Endothelial cell of umbilical vein (primary cell): ENCODE results near the gene IL36B. TPM values are rescaled to one million over a fixed set of nuclear protein-coding genes. Genes with fewer than 3 reads are reported as not detected.

Source experiments
- BruUV-seq: library from RNA; stranded (reverse); fragments of 400-500 nt; replicated peaks from 2 replicates; lab custom pipeline; 2021; lab: Mats Ljungman, UMichigan
- CTCF ChIA-PET: fragments of 300-600, 350-600 bp; sonication (Branson Sonifier 250); formaldehyde crosslinking; loops from one replicate; lab custom pipeline; 2021; ENCODE audit warnings: antibody characterized with exemption, inconsistent platforms; lab: Charles Lee
- POLR2A ChIA-PET: fragments of 300-600, 350-600 bp; sonication (Branson Sonifier 250); formaldehyde crosslinking; loops from one replicate; lab custom pipeline; 2021; ENCODE audit warnings: antibody characterized with exemption, inconsistent platforms; lab: Charles Lee
- DNase-seq: peaks from one replicate; pipeline ENCODE4 v3.0.0-alpha.2; 2011; ENCODE audit warnings: low read depth, low spot score
- FAIRE-seq: peaks from 2 replicates; lab custom pipeline; 2011; peaks lifted over from hg19 to GRCh38; lab: Jason Lieb, UNC
- H2AFZ ChIP-seq: 2 replicates; pipeline ENCODE4 v1.6.0; 2012; ENCODE audit warnings: low read depth, low read length, control low read depth, inconsistent platforms
- H3K27ac ChIP-seq: 2 replicates; pipeline ENCODE4 v1.5.1; 2011; ENCODE audit warnings: low read depth, mild to moderate bottlenecking, control low read depth, low read length, moderate library complexity; ENCODE audit not compliant: insufficient read depth
- H3K27me3 ChIP-seq, 2 experiments: 2 replicates each; pipeline versions ENCODE4 v1.6.0 to v1.6.1; 2011; ENCODE audit warnings: low read length in 2 of 2, mixed read lengths in 1 of 2; ENCODE audit not compliant: control insufficient read depth in 2 of 2, insufficient read depth in 2 of 2
- H3K36me3 ChIP-seq, 2 experiments: 2 replicates in 1 of 2; 3 replicates in 1 of 2; pipeline ENCODE4 v1.5.1; 2011; ENCODE audit warnings: low read length in 2 of 2, mild to moderate bottlenecking in 1 of 2, moderate library complexity in 1 of 2; ENCODE audit not compliant: control insufficient read depth in 2 of 2, insufficient read depth in 2 of 2; ENCODE audit errors: extremely low read depth in 1 of 2
- H3K4me1 ChIP-seq: 3 replicates; pipeline ENCODE4 v1.5.1; 2011; ENCODE audit warnings: mild to moderate bottlenecking, low read length; ENCODE audit not compliant: control insufficient read depth, insufficient read depth; ENCODE audit errors: extremely low read depth
- H3K4me2 ChIP-seq: 2 replicates; pipeline ENCODE4 v1.6.1; 2011; ENCODE audit warnings: low read length, control low read depth, mixed read lengths; ENCODE audit not compliant: insufficient read depth
- H3K4me3 ChIP-seq, 3 experiments: fragments of 200-600 bp in 1 of 3; sonication (generic), shearing (Covaris generic) in 1 of 3; replicated peaks in 1 of 3; 2 replicates each; pipeline ENCODE4 v1.5.1; 2011 to 2016; ENCODE audit warnings: control low read depth in 3 of 3, low read length in 3 of 3, mild to moderate bottlenecking in 2 of 3, inconsistent platforms in 1 of 3, low read depth in 1 of 3, moderate library complexity in 1 of 3; ENCODE audit not compliant: insufficient read depth in 1 of 3
- H3K79me2 ChIP-seq: 2 replicates; pipeline ENCODE4 v1.6.0; 2012; ENCODE audit warnings: low read length, inconsistent platforms; ENCODE audit not compliant: control insufficient read depth, insufficient read depth
- H3K9ac ChIP-seq: replicated peaks from 2 replicates; pipeline ENCODE3; 2011; ENCODE audit warnings: low read length, control low read depth; ENCODE audit not compliant: insufficient read depth; ENCODE audit errors: extremely low read depth
- H3K9me1 ChIP-seq: replicated peaks from 3 replicates; pipeline ENCODE4 v1.6.0; 2011; ENCODE audit warnings: mild to moderate bottlenecking, low read length; ENCODE audit not compliant: control insufficient read depth, insufficient read depth; ENCODE audit errors: extremely low read depth
- H3K9me3 ChIP-seq: replicated peaks from 2 replicates; pipeline ENCODE4 v1.5.1; 2012; ENCODE audit warnings: low read length, inconsistent platforms; ENCODE audit not compliant: control insufficient read depth, insufficient read depth
- H4K20me1 ChIP-seq: replicated peaks from 2 replicates; pipeline ENCODE3; 2011; ENCODE audit warnings: mild to moderate bottlenecking, low read length; ENCODE audit not compliant: control insufficient read depth, insufficient read depth; ENCODE audit errors: extremely low read depth
- CTCF ChIP-seq, 2 donors: IDR thresholded peaks; 1 replicate in 1 of 2; 2 replicates in 1 of 2; pipeline ENCODE4 v1.5.1; 2011; ENCODE audit warnings: low read length in 2 of 2, mild to moderate bottlenecking in 2 of 2, moderate library complexity in 2 of 2, control low read depth in 1 of 2, inconsistent platforms in 1 of 2, low read depth in 1 of 2; ENCODE audit not compliant: insufficient read depth in 1 of 2; ENCODE audit errors: extremely low read depth in 1 of 2
- EZH2 ChIP-seq: IDR thresholded peaks from 2 replicates; pipeline ENCODE4 v1.6.1; 2012; ENCODE audit warnings: borderline replicate concordance, low read depth, mild to moderate bottlenecking, moderate library complexity, low read length, inconsistent platforms; ENCODE audit not compliant: severe bottlenecking
- FOS ChIP-seq: IDR thresholded peaks from 2 replicates; pipeline ENCODE4 v1.6.1; 2011; ENCODE audit warnings: mild to moderate bottlenecking, low read length, moderate library complexity, borderline replicate concordance; ENCODE audit not compliant: insufficient read depth
- GATA2 ChIP-seq: IDR thresholded peaks from 2 replicates; pipeline ENCODE4 v1.7.0; 2011; ENCODE audit warnings: low read depth, mild to moderate bottlenecking, moderate library complexity, mixed read lengths, low read length; ENCODE audit not compliant: insufficient read length, insufficient read depth
- JUN ChIP-seq: IDR thresholded peaks from 2 replicates; pipeline ENCODE4 v1.6.1; 2011; ENCODE audit warnings: borderline replicate concordance, low read depth; ENCODE audit not compliant: insufficient read length, insufficient read depth
- MAX ChIP-seq: IDR thresholded peaks from 2 replicates; pipeline ENCODE4 v1.6.1; 2011; ENCODE audit not compliant: insufficient read depth, insufficient read length
- MYC ChIP-seq: IDR thresholded peaks from one replicate; pipeline ENCODE4 v1.6.1; 2011; ENCODE audit warnings: mild to moderate bottlenecking, low read depth, low read length
- POLR2A ChIP-seq: IDR thresholded peaks from 2 replicates; pipeline ENCODE4 v1.6.1; 2012; ENCODE audit warnings: low read depth, mild to moderate bottlenecking, control low read depth, low read length
- POLR2AphosphoS5 ChIP-seq: IDR thresholded peaks from 2 replicates; pipeline ENCODE4 v1.6.1; 2012; ENCODE audit warnings: low read depth, mild to moderate bottlenecking, control low read depth, low read length, moderate library complexity; ENCODE audit not compliant: insufficient read depth
- dilution Hi-C: fragments of 300-500 bp; cut with MboI; formaldehyde crosslinking; loops from one replicate; pipeline ENCODE4 v1.15.0; 2019; ENCODE audit warnings: low sequenced_read_pairs; ENCODE audit not compliant: extremely low pct_ligation_motif_present
- intact Hi-C: fragments of 100-400 bp; cut with micrococcal nuclease; formaldehyde crosslinking; loops from one replicate; pipeline ENCODE4 v1.10.0; 2022
- polyA plus RNA-seq, 4 experiments: library from polyadenylated mRNA; depleted of rRNA in 3 of 4; stranded (reverse) in 3 of 4; unstranded in 1 of 4; fragments of >200 nt; gene quantifications; 2 replicates each; pipeline versions ENCODE4 v1.2.1 to v1.2.3, GENCODE V29; 2011 to 2012; ENCODE audit warnings: missing spikeins in 1 of 4
- total RNA-seq: library from RNA; stranded (reverse); gene quantifications from 2 replicates; pipeline ENCODE4 v1.2.3, GENCODE V29; 2021

The IL36B gene
- total and polyA plus RNA-seq, 2 donors (not counting 3 experiments of a cell fraction or from before 2014, with no cell fraction given), result not detected

- Histone ChIP-seq H3K9ac (no peak overlapping the region), H3K27ac (no peak overlapping the region), H2AFZ (no peak overlapping the region), H3K27me3 (no peaks in the 10 kb centered on the region), H3K36me3 (no peaks in the 10 kb centered on the region), H3K4me3 (no peak overlapping the region), H3K4me1 (no peaks in the 10 kb centered on the region), H3K9me3 (no peaks in the 10 kb centered on the region), H4K20me1 (no peaks in the 10 kb centered on the region), H3K9me1 (no peaks in the 10 kb centered on the region), H3K79me2 (no peaks in the 10 kb centered on the region), H3K4me2 (no peak overlapping the region)
- CTCF ChIA-PET, result no interaction called here
- POLR2A ChIA-PET, result no interaction called here
- TF ChIP-seq GATA2 (no peak), FOS (no peak), MAX (no peak), JUN (no peak), CTCF (IDR thresholded peaks at IDR 0.05; ENCODE audit: extremely low read depth in 1 of 2, insufficient read depth in 1 of 2, low read depth in 1 of 2, low read length in 2 of 2) (no peak), POLR2A (no peak), POLR2AphosphoS5 (no peak), MYC (no peak), EZH2 (no peak)
- intact Hi-C loops (no loop called here), dilution Hi-C loops (no loop called here)
- no peak for DNase-seq
- no peak for FAIRE-seq
- BruUV-seq, result no TSS peak
Measured at GRCh38 chr2:113102133-113102532, 49.5 kb upstream of the IL36B start.
